DOHH2 (cell line): ENCODE results near the gene FHL1.

Experiments used
- H3F3A ChIP-seq: fragments of 200-600 bp; sonication (generic), shearing (Covaris generic); 2 replicates; pipeline ENCODE4 v1.6.0; 2016; ENCODE audit warnings: antibody characterized with exemption, mild to moderate bottlenecking; ENCODE audit not compliant: control insufficient read depth, insufficient read depth
- H3K27ac ChIP-seq: fragments of 200-600 bp; sonication (generic); 2 replicates; pipeline ENCODE4 v1.5.1; 2014; ENCODE audit warnings: low read depth, mild to moderate bottlenecking, low read length, moderate library complexity
- H3K27me3 ChIP-seq: fragments of 200-600 bp; sonication (generic); 2 replicates; pipeline ENCODE4 v1.6.1; 2014; ENCODE audit warnings: mild to moderate bottlenecking, low read length, mixed read lengths; ENCODE audit not compliant: control insufficient read depth
- H3K36me3 ChIP-seq: fragments of 200-600 bp; sonication (generic); 2 replicates; pipeline ENCODE4 v1.6.1; 2014; ENCODE audit warnings: mild to moderate bottlenecking, low read length, moderate library complexity, mixed read lengths; ENCODE audit not compliant: control insufficient read depth
- H3K4me1 ChIP-seq: fragments of 200-600 bp; sonication (generic); 2 replicates; pipeline ENCODE4 v1.6.1; 2014; ENCODE audit warnings: mild to moderate bottlenecking, low read length, mixed read lengths; ENCODE audit not compliant: control insufficient read depth
- H3K4me2 ChIP-seq: fragments of 200-600 bp; sonication (generic); 2 replicates; pipeline ENCODE4 v1.6.0; 2014; ENCODE audit warnings: mild to moderate bottlenecking, low read length, moderate library complexity
- H3K4me3 ChIP-seq: fragments of 200-600 bp; sonication (generic); 2 replicates; pipeline ENCODE4 v1.5.1; 2014; ENCODE audit warnings: mild to moderate bottlenecking, low read length, mixed read lengths
- H3K79me2 ChIP-seq: fragments of 200-600 bp; sonication (generic); 2 replicates; pipeline ENCODE4 v1.6.1; 2014; ENCODE audit warnings: mild to moderate bottlenecking, low read length, mixed read lengths; ENCODE audit not compliant: control insufficient read depth
- H3K9me2 ChIP-seq: fragments of 200-600 bp; sonication (generic); replicated peaks from 2 replicates; pipeline ENCODE4 v1.6.1; 2014; ENCODE audit warnings: mild to moderate bottlenecking, low read length, mixed read lengths; ENCODE audit not compliant: control insufficient read depth
- H3K9me3 ChIP-seq: fragments of 200-600 bp; sonication (generic); 2 replicates; pipeline ENCODE4 v1.6.1; 2014; ENCODE audit warnings: antibody characterized with exemption, low read length, mixed read lengths; ENCODE audit not compliant: control insufficient read depth, insufficient read depth
- H4K20me1 ChIP-seq: fragments of 200-600 bp; sonication (generic); 2 replicates; pipeline ENCODE4 v1.6.0; 2014; ENCODE audit warnings: low read depth, mild to moderate bottlenecking, antibody characterized with exemption, low read length, moderate library complexity; ENCODE audit not compliant: control insufficient read depth, insufficient read depth
- CTCF ChIP-seq: fragments of 200-600 bp; sonication (generic); IDR thresholded peaks from one replicate; pipeline ENCODE4 v1.5.1; 2014; ENCODE audit warnings: antibody characterized with exemption, mild to moderate bottlenecking, low read depth, low read length; ENCODE audit not compliant: poor library complexity, severe bottlenecking
- EZH2phosphoT487 ChIP-seq: fragments of 200-600 bp; sonication (generic); IDR thresholded peaks from 2 replicates; pipeline ENCODE4 v1.6.1; 2017; ENCODE audit warnings: borderline replicate concordance, mild to moderate bottlenecking, antibody characterized with exemption, low read length, moderate library complexity, mixed read lengths

The FHL1 gene

GRCh38 chrX:136203951-136204350 lies 56.6 kb downstream of the FHL1 start:
- no peaks in the 10 kb centered on the region for H4K20me1 ChIP-seq
- TF ChIP-seq EZH2phosphoT487 (no peak), CTCF (no peak)
- no peaks in the 10 kb centered on the region for H3K79me2 ChIP-seq
- no peaks in the 10 kb centered on the region for H3F3A ChIP-seq
- H3K4me2 ChIP-seq = no peak overlapping the region
- H3K4me3 ChIP-seq = no peak overlapping the region
- H3K27ac ChIP-seq = no peak overlapping the region
- H3K36me3 ChIP-seq = no peaks in the 10 kb centered on the region
- 0 out of 2 replicates have a peak, but pooled peaks cover 5% of the 10 kb centered on the region for H3K27me3 ChIP-seq
- no peaks in the 10 kb centered on the region for H3K9me2 ChIP-seq
- no peaks in the 10 kb centered on the region for H3K9me3 ChIP-seq
- no peaks in the 10 kb centered on the region for H3K4me1 ChIP-seq

GRCh38 chrX:136204571-136204970 lies 57.2 kb downstream of the FHL1 start:
- 0 out of 2 replicates have a peak, but pooled peaks cover 5% of the 10 kb centered on the region for H3K27me3 ChIP-seq
- no peak overlapping the region for H3K4me2 ChIP-seq
- no peaks in the 10 kb centered on the region for H4K20me1 ChIP-seq
- no peak overlapping the region for H3K4me3 ChIP-seq
- no peaks in the 10 kb centered on the region for H3F3A ChIP-seq
- TF ChIP-seq EZH2phosphoT487 (no peak), CTCF (no peak)
- H3K36me3 ChIP-seq = no peaks in the 10 kb centered on the region
- no peak overlapping the region for H3K27ac ChIP-seq
- H3K9me2 ChIP-seq = no peaks in the 10 kb centered on the region
- no peaks in the 10 kb centered on the region for H3K79me2 ChIP-seq
- H3K4me1 ChIP-seq = no peaks in the 10 kb centered on the region; the same call in 1 of the 2 replicates
- no peaks in the 10 kb centered on the region for H3K9me3 ChIP-seq

GRCh38 chrX:136205882-136206380 lies 58.6 kb downstream of the FHL1 start:
- H3K4me1 ChIP-seq = peaks cover 13% of the 10 kb centered on the region
- H3K9me2 ChIP-seq = no peaks in the 10 kb centered on the region
- TF ChIP-seq CTCF = no peak
- TF ChIP-seq EZH2phosphoT487 = no peak
- no peak overlapping the region for H3K4me3 ChIP-seq
- H3K4me2 ChIP-seq = no peak overlapping the region
- H3K27me3 ChIP-seq = 0 out of 2 replicates have a peak, but pooled peaks cover 5% of the 10 kb centered on the region
- H3F3A ChIP-seq = no peaks in the 10 kb centered on the region
- no peaks in the 10 kb centered on the region for H3K9me3 ChIP-seq
- no peaks in the 10 kb centered on the region for H3K36me3 ChIP-seq
- no peaks in the 10 kb centered on the region for H4K20me1 ChIP-seq
- no peaks in the 10 kb centered on the region for H3K79me2 ChIP-seq
- no peak overlapping the region for H3K27ac ChIP-seq
